ENCODE results near the gene TIAM1.

- TF ChIP-seq, protein P1, sequence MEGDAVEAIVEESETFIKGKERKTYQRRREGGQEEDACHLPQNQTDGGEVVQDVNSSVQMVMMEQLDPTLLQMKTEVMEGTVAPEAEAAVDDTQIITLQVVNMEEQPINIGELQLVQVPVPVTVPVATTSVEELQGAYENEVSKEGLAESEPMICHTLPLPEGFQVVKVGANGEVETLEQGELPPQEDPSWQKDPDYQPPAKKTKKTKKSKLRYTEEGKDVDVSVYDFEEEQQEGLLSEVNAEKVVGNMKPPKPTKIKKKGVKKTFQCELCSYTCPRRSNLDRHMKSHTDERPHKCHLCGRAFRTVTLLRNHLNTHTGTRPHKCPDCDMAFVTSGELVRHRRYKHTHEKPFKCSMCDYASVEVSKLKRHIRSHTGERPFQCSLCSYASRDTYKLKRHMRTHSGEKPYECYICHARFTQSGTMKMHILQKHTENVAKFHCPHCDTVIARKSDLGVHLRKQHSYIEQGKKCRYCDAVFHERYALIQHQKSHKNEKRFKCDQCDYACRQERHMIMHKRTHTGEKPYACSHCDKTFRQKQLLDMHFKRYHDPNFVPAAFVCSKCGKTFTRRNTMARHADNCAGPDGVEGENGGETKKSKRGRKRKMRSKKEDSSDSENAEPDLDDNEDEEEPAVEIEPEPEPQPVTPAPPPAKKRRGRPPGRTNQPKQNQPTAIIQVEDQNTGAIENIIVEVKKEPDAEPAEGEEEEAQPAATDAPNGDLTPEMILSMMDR (IDR thresholded peaks at IDR 0.05): no peak
- TF ChIP-seq POLR2A (IDR thresholded peaks at IDR 0.05): no peak
Measured at GRCh38 chr21:31289702-31290101, 54.4 kb downstream of the TIAM1 start.

All from adrenal gland (tissue), 5 donors.